ENCODE measurements around the gene FHAD1. TPM values are rescaled to one million over a fixed set of nuclear protein-coding genes. Genes with fewer than 3 reads are reported as not detected.

FHAD1 gene
- total RNA-seq, 1 experiment from 2014 or later, result 3.5 TPM

DNA sequence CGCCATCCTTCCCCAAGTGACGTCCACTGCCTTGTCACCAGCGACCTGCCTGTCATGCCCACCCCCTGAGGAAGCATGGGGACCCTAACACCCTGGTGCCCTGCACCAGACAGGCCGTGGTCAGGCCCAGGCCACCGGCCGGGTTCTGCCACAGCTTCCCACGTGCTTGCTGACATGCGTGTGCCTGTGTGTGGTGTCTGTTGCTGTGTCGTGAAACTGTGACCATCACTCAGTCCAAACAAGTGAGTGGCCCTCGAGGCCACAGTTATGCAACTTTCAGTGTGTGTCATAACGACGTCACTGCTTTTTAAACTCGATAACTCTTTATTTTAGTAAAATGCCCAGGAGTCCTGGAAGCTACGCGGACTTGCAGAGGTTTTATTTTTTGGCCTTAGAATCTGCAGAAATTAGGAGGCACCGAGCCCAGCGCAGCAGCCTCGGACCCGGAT, 182.7 kb downstream of the FHAD1 start:
- intact Hi-C loops (cut with micrococcal nuclease), result loop anchor here (2.0 kb wide), 1 partner anchor 301 kb away; no protein-coding TSS in a partner anchor
- TF ChIP-seq SIN3A (IDR thresholded peaks at IDR 0.05; ENCODE audit: low read depth) (no peak), FOSL1 (IDR thresholded peaks at IDR 0.05; ENCODE audit: low read depth) (peak; percentile 44; the same call in 1 of the 2 replicates), JUND (IDR thresholded peaks at IDR 0.05) (no peak), EZH2 (IDR thresholded peaks at IDR 0.05) (no peak)
- TF ChIP-seq, protein P1, sequence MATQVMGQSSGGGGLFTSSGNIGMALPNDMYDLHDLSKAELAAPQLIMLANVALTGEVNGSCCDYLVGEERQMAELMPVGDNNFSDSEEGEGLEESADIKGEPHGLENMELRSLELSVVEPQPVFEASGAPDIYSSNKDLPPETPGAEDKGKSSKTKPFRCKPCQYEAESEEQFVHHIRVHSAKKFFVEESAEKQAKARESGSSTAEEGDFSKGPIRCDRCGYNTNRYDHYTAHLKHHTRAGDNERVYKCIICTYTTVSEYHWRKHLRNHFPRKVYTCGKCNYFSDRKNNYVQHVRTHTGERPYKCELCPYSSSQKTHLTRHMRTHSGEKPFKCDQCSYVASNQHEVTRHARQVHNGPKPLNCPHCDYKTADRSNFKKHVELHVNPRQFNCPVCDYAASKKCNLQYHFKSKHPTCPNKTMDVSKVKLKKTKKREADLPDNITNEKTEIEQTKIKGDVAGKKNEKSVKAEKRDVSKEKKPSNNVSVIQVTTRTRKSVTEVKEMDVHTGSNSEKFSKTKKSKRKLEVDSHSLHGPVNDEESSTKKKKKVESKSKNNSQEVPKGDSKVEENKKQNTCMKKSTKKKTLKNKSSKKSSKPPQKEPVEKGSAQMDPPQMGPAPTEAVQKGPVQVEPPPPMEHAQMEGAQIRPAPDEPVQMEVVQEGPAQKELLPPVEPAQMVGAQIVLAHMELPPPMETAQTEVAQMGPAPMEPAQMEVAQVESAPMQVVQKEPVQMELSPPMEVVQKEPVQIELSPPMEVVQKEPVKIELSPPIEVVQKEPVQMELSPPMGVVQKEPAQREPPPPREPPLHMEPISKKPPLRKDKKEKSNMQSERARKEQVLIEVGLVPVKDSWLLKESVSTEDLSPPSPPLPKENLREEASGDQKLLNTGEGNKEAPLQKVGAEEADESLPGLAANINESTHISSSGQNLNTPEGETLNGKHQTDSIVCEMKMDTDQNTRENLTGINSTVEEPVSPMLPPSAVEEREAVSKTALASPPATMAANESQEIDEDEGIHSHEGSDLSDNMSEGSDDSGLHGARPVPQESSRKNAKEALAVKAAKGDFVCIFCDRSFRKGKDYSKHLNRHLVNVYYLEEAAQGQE (IDR thresholded peaks at IDR 0.05; ENCODE audit: low read depth), result no peak
- H3K36me3 ChIP-seq (ENCODE audit: control insufficient read depth in 1 of 2, insufficient read depth in 2 of 2, low read length in 2 of 2), result peaks cover 0 to 5% of the 10 kb centered on the region in 2 experiments; a peak in 1 of 4 replicates
- H3K27me3 ChIP-seq (ENCODE audit: insufficient read depth, low read length), result no peaks in the 10 kb centered on the region
- no peak overlapping the region for H2AFZ ChIP-seq (ENCODE audit: low read depth, low read length, poor library complexity, severe bottlenecking)
- peaks cover 7 to 61% of the 10 kb centered on the region in 2 experiments; a peak in 3 of 4 replicates for H3K4me1 ChIP-seq (ENCODE audit: control insufficient read depth in 1 of 2, insufficient read depth in 2 of 2, low read length in 2 of 2)
- ChIA-PET CTCF (interaction anchor here (4.4 kb wide), 1 partner anchor 106 kb away, joined by 48 read pairs; no protein-coding TSS in a partner anchor), RAD21 (ENCODE audit: low non-redundant PET in 1 of 2, low total read pairs in 2 of 2, uncharacterized antibody in 2 of 2, unreplicated experiment in 2 of 2) (interaction anchor here (3.0 to 4.1 kb wide), 2 partner anchors 106 kb away, joined by 15 to 22 read pairs; no protein-coding TSS in a partner anchor), POLR2A (no interaction called here)
- no peaks in the 10 kb centered on the region for H3K9me3 ChIP-seq (ENCODE audit: control insufficient read depth in 1 of 2, insufficient read depth in 1 of 2, low read depth in 1 of 2, low read length in 2 of 2)
- H3K27ac ChIP-seq (ENCODE audit: low read depth, low read length), result no peak overlapping the region
- BruUV-seq (replicated peaks), result no TSS peak
- DNase-seq (ENCODE audit: low read depth, low spot score) (no peak), ATAC-seq (no peak)
- no peak overlapping the region for H3K4me3 ChIP-seq (replicated peaks in 1 of 2; ENCODE audit: low read depth in 1 of 2, low read length in 2 of 2)
- no peak overlapping the region for H3K9ac ChIP-seq (ENCODE audit: low read length)
- H3K4me2 ChIP-seq (ENCODE audit: low read length), result no peak overlapping the region
- H4K20me1 ChIP-seq (ENCODE audit: insufficient read depth), result peaks cover 3% of the 10 kb centered on the region; the same call in 1 of the 2 replicates
- H3K9me2 ChIP-seq (ENCODE audit: insufficient read depth), result no peaks in the 10 kb centered on the region
- peaks cover 3% of the 10 kb centered on the region; the same call in 1 of the 2 replicates for H3K79me2 ChIP-seq (ENCODE audit: insufficient read depth, low read length)

Measured in HCT116 (cell line).